Astrocyte of the hippocampus (primary cell): ENCODE data around the gene TIGD2.
A peak's percentile ranks its signal among the peaks of the same experiment; 100 is the strongest.

Experiments
- DNase-seq: peaks from one replicate; pipeline ENCODE4 v3.0.0; 2011; ENCODE audit warnings: low read depth, low spot score

The TIGD2 gene

DNA sequence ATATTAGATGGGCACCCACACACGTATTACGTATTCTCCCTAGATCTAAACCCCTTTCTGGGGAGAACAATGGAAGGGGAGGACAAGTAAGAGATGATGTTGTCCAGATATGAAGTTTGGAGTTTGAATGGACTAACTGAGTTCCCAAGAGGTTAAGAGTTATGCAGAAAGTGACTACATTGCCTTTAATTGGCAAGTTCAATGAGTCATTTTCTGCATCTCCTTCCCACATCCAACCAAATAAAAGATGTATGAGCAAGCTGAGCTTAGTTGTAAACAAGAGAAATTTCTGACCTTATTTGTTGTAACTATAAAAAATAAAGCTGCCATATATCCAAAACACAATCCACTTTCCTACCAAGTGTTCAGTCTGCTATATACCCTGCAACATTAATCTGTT is 50.5 kb downstream of the TIGD2 start:
- peak; percentile 24 for DNase-seq

- DNase-seq: no peak
Measured at GRCh38 chr4:89162496-89162895, 51.2 kb downstream of the TIGD2 start.

GRCh38 chr4:89162987-89163386 is 51.7 kb downstream of the TIGD2 start:
- no peak for DNase-seq

DNA sequence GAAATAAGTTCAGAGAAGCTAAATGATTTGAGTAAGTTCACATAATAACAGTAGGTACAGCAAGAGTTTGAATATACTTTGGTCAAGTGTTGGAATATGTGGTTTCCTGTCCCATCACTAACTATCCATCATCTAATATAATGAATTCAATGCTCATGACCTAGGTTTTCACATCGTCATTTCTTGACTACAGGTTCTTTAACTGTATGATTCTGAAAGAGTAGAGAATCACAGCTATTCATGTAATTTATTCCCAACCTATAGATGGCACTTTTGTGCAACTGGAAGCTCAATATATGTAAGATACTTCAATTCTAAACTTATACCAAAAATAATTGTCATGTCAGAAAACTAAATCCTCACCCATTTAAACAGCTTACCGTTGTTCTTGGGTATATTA is 53.1 kb downstream of the TIGD2 start:
- DNase-seq: no peak
